Measurements from ENCODE around the gene PIGL. TPM values are rescaled to one million over a fixed set of nuclear protein-coding genes. Genes with fewer than 3 reads are reported as not detected.

The PIGL gene
- total RNA-seq, 1 experiment from 2014 or later = 44.1 TPM

DNA sequence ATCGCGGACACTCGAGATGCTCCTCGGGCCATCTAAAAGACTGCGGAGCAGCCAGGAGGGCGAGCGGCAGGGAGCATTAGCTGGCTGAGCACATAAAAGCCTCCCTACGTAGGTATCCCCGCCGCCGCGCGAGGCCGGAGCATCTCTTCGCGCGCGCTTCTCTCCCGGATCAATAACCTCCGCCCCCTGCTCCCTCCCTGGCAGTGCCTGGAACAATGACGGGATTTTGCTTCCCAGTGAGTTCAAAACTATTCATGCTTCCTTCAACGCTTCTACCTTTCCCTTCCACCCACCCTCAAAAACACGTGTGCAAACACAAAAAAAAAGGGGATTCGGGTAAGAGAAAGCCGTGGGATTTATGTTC, 135.3 kb downstream of the PIGL start (continued):
- TF ChIP-seq, protein P1, sequence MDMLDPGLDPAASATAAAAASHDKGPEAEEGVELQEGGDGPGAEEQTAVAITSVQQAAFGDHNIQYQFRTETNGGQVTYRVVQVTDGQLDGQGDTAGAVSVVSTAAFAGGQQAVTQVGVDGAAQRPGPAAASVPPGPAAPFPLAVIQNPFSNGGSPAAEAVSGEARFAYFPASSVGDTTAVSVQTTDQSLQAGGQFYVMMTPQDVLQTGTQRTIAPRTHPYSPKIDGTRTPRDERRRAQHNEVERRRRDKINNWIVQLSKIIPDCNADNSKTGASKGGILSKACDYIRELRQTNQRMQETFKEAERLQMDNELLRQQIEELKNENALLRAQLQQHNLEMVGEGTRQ (CRISPR knock-in tag; IDR thresholded peaks at IDR 0.05) = no peak
- TF ChIP-seq, protein P2, sequence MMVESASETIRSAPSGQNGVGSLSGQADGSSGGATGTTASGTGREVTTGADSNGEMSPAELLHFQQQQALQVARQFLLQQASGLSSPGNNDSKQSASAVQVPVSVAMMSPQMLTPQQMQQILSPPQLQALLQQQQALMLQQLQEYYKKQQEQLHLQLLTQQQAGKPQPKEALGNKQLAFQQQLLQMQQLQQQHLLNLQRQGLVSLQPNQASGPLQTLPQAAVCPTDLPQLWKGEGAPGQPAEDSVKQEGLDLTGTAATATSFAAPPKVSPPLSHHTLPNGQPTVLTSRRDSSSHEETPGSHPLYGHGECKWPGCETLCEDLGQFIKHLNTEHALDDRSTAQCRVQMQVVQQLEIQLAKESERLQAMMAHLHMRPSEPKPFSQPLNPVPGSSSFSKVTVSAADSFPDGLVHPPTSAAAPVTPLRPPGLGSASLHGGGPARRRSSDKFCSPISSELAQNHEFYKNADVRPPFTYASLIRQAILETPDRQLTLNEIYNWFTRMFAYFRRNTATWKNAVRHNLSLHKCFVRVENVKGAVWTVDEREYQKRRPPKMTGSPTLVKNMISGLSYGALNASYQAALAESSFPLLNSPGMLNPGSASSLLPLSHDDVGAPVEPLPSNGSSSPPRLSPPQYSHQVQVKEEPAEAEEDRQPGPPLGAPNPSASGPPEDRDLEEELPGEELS (CRISPR knock-in tag; IDR thresholded peaks at IDR 0.05) = 0 out of 2 replicates have a peak, but pooled peaks have one; percentile 11
- TF ChIP-seq, protein P3, sequence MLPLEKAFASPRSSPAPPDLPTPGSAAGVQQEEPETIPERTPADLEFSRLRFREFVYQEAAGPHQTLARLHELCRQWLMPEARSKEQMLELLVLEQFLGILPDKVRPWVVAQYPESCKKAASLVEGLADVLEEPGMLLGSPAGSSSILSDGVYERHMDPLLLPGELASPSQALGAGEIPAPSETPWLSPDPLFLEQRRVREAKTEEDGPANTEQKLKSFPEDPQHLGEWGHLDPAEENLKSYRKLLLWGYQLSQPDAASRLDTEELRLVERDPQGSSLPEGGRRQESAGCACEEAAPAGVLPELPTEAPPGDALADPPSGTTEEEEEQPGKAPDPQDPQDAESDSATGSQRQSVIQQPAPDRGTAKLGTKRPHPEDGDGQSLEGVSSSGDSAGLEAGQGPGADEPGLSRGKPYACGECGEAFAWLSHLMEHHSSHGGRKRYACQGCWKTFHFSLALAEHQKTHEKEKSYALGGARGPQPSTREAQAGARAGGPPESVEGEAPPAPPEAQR (CRISPR knock-in tag; IDR thresholded peaks at IDR 0.05) = no peak
- no peak for TF ChIP-seq ELF4 (CRISPR knock-in tag; IDR thresholded peaks at IDR 0.05; ENCODE audit: low read depth)

DNA sequence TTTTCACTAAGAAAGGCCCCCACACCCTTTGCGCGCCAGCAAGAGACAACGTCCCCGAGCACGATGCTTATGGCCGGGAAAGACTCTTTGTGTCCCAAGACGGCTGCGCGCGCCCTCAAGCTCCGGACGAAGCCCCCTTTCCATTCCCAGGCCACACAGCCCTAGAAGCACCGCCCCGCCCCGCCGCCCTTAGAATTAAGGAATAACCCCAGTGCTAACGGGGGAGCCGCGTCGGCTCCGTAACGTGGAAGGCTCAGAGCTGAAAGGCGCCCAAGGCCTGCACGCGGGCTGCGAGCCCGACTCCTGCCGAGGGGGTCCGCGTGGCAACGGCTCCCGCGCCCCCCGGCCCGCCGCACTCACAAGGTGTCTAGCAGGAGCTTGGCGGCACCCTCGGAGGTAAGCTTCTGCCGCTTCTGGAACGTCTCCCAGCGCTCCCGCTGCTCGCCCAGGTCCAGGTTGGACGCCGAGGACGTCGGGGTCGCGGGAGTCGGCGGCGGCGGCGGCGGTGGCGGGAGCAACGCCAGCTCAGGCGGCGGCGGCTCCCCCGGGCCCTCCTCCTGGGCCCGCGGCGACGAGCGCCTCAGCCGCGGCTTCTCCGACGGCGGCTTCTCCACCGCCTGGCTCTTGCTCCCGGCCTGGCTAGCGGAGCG, 135.8 kb downstream of the PIGL start:
- H3K27ac Mint-ChIP-seq = peak overlapping the region; percentile 57
- DNase-seq (ENCODE audit: low spot score) (peak; percentile 68), ATAC-seq (peak; percentile 40)
- H3K4me1 Mint-ChIP-seq = peaks cover 28% of the 10 kb centered on the region
- CTCF ChIA-PET = interaction anchor here (0.5 to 6.3 kb wide), 16 partner anchors 11 to 237 kb away, joined by 3 to 64 read pairs (median 4); partner anchors contain the start of genes LRRC75A, NCOR1, TRPV2 and UBB
- peaks cover 24% of the 10 kb centered on the region for H3K27me3 Mint-ChIP-seq (ENCODE audit: low read depth)
- peak overlapping the region; percentile 93 for H3K4me3 Mint-ChIP-seq
- POLR2A ChIA-PET = interaction anchor here (0.5 to 2.5 kb wide), 9 partner anchors 11 to 183 kb away, joined by 3 to 14 read pairs (median 4); partner anchors contain the start of gene UBB
- H3K9me3 Mint-ChIP-seq = no peaks in the 10 kb centered on the region
- H3K36me3 Mint-ChIP-seq = peaks cover 17% of the 10 kb centered on the region
- TF ChIP-seq, protein P1 (CRISPR knock-in tag; IDR thresholded peaks at IDR 0.05) = no peak
- TF ChIP-seq, protein P3 (CRISPR knock-in tag; IDR thresholded peaks at IDR 0.05) = no peak
- TF ChIP-seq MYBL2 (CRISPR knock-in tag; IDR thresholded peaks at IDR 0.05) (0 out of 2 replicates have a peak, but pooled peaks have one; percentile 62), ZNF317 (CRISPR knock-in tag; IDR thresholded peaks at IDR 0.05; ENCODE audit: borderline replicate concordance, low read depth) (no peak), ZNF121 (CRISPR knock-in tag; IDR thresholded peaks at IDR 0.05) (no peak), KAT7 (CRISPR knock-in tag; IDR thresholded peaks at IDR 0.05; ENCODE audit: borderline replicate concordance) (no peak; the same call in 1 of the 2 replicates), NFATC4 (CRISPR knock-in tag; IDR thresholded peaks at IDR 0.05) (0 out of 2 replicates have a peak, but pooled peaks have one; percentile 40), ELF4 (CRISPR knock-in tag; IDR thresholded peaks at IDR 0.05; ENCODE audit: low read depth) (no peak), GTF2I (CRISPR knock-in tag; conservative IDR thresholded peaks at IDR 0.05) (no peak), CBFB (CRISPR knock-in tag; IDR thresholded peaks at IDR 0.05; ENCODE audit: low read depth) (no peak), NFYB (CRISPR knock-in tag; conservative IDR thresholded peaks at IDR 0.05; ENCODE audit: low read depth) (no peak), ZNF263 (CRISPR knock-in tag; IDR thresholded peaks at IDR 0.05; ENCODE audit: low read depth) (no peak), ZNF138 (CRISPR knock-in tag; conservative IDR thresholded peaks at IDR 0.05) (0 out of 2 replicates have a peak, but pooled peaks have one; percentile 47)
- TF ChIP-seq, protein P4, sequence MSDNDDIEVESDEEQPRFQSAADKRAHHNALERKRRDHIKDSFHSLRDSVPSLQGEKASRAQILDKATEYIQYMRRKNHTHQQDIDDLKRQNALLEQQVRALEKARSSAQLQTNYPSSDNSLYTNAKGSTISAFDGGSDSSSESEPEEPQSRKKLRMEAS (CRISPR knock-in tag; IDR thresholded peaks at IDR 0.05) = peak; percentile 72; the same call in 1 of the 2 replicates
- TF ChIP-seq, protein P5, sequence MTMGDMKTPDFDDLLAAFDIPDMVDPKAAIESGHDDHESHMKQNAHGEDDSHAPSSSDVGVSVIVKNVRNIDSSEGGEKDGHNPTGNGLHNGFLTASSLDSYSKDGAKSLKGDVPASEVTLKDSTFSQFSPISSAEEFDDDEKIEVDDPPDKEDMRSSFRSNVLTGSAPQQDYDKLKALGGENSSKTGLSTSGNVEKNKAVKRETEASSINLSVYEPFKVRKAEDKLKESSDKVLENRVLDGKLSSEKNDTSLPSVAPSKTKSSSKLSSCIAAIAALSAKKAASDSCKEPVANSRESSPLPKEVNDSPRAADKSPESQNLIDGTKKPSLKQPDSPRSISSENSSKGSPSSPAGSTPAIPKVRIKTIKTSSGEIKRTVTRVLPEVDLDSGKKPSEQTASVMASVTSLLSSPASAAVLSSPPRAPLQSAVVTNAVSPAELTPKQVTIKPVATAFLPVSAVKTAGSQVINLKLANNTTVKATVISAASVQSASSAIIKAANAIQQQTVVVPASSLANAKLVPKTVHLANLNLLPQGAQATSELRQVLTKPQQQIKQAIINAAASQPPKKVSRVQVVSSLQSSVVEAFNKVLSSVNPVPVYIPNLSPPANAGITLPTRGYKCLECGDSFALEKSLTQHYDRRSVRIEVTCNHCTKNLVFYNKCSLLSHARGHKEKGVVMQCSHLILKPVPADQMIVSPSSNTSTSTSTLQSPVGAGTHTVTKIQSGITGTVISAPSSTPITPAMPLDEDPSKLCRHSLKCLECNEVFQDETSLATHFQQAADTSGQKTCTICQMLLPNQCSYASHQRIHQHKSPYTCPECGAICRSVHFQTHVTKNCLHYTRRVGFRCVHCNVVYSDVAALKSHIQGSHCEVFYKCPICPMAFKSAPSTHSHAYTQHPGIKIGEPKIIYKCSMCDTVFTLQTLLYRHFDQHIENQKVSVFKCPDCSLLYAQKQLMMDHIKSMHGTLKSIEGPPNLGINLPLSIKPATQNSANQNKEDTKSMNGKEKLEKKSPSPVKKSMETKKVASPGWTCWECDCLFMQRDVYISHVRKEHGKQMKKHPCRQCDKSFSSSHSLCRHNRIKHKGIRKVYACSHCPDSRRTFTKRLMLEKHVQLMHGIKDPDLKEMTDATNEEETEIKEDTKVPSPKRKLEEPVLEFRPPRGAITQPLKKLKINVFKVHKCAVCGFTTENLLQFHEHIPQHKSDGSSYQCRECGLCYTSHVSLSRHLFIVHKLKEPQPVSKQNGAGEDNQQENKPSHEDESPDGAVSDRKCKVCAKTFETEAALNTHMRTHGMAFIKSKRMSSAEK (CRISPR knock-in tag; IDR thresholded peaks at IDR 0.05; ENCODE audit: borderline replicate concordance) = no peak
- TF ChIP-seq, protein P2 (CRISPR knock-in tag; IDR thresholded peaks at IDR 0.05) = 0 out of 2 replicates have a peak, but pooled peaks have one; percentile 5
- TF ChIP-seq, protein P6, sequence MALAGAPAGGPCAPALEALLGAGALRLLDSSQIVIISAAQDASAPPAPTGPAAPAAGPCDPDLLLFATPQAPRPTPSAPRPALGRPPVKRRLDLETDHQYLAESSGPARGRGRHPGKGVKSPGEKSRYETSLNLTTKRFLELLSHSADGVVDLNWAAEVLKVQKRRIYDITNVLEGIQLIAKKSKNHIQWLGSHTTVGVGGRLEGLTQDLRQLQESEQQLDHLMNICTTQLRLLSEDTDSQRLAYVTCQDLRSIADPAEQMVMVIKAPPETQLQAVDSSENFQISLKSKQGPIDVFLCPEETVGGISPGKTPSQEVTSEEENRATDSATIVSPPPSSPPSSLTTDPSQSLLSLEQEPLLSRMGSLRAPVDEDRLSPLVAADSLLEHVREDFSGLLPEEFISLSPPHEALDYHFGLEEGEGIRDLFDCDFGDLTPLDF (CRISPR knock-in tag; IDR thresholded peaks at IDR 0.05) = 0 out of 2 replicates have a peak, but pooled peaks have one; percentile 19

Data from WTC11 (cell line).